H9 (cell line): ENCODE results near the gene PKIB. TPM values are rescaled to one million over a fixed set of nuclear protein-coding genes. Genes with fewer than 3 reads are reported as not detected.

Source experiments
- DNase-seq: peaks from one replicate; pipeline ENCODE4 v3.0.0-alpha.2; 2017
- H2AFZ ChIP-seq: one replicate; pipeline ENCODE4 v1.6.1; 2013; ENCODE audit warnings: mild to moderate bottlenecking, low read length, control low read depth, moderate library complexity
- H2AK5ac ChIP-seq: 2 replicates; pipeline ENCODE4 v1.6.1; 2013; ENCODE audit warnings: low read length, control low read depth, mixed read lengths; ENCODE audit not compliant: insufficient read length
- H2BK120ac ChIP-seq: one replicate; pipeline ENCODE4 v1.6.1; 2013; ENCODE audit warnings: low read depth, mild to moderate bottlenecking, low read length, control low read depth, inconsistent platforms; ENCODE audit not compliant: poor library complexity, severe bottlenecking
- H2BK12ac ChIP-seq: 2 replicates; pipeline ENCODE4 v1.6.1; 2013; ENCODE audit warnings: low read length, control low read depth, mixed read lengths, low read depth; ENCODE audit not compliant: insufficient read length
- H2BK15ac ChIP-seq: 2 replicates; pipeline ENCODE4 v1.6.1; 2013; ENCODE audit warnings: low read depth, low read length, control low read depth
- H2BK20ac ChIP-seq: one replicate; pipeline ENCODE4 v1.6.1; 2013; ENCODE audit warnings: low read depth, mild to moderate bottlenecking, low read length, control low read depth, inconsistent platforms; ENCODE audit not compliant: poor library complexity, severe bottlenecking
- H2BK5ac ChIP-seq: 2 replicates; pipeline ENCODE4 v1.6.1; 2013; ENCODE audit warnings: low read length, control low read depth, mixed read lengths; ENCODE audit not compliant: insufficient read length
- H3K14ac ChIP-seq: 2 replicates; pipeline ENCODE4 v1.6.1; 2013; ENCODE audit warnings: low read length, control low read depth; ENCODE audit not compliant: insufficient read depth
- H3K18ac ChIP-seq: 2 replicates; pipeline ENCODE4 v1.6.1; 2013; ENCODE audit warnings: low read depth, mild to moderate bottlenecking, mixed read lengths, low read length, control low read depth; ENCODE audit not compliant: insufficient read length
- H3K23ac ChIP-seq: 2 replicates; pipeline ENCODE4 v1.6.1; 2013; ENCODE audit warnings: low read length, control low read depth, mixed read lengths, low read depth; ENCODE audit not compliant: insufficient read length
- H3K23me2 ChIP-seq: 2 replicates; pipeline ENCODE4 v1.6.1; 2013; ENCODE audit warnings: low read depth, mild to moderate bottlenecking, mixed read lengths, low read length, control low read depth; ENCODE audit not compliant: insufficient read length, poor library complexity, severe bottlenecking
- H3K27ac ChIP-seq: 2 replicates; pipeline ENCODE4 v1.5.1; 2013; ENCODE audit warnings: low read length, control low read depth, mixed read lengths, low read depth; ENCODE audit not compliant: insufficient read length
- H3K27me3 ChIP-seq: 2 replicates; pipeline ENCODE4 v1.6.1; 2013; ENCODE audit warnings: low read length, control low read depth, inconsistent platforms; ENCODE audit not compliant: insufficient read depth
- H3K4ac ChIP-seq: 2 replicates; pipeline ENCODE4 v1.6.1; 2013; ENCODE audit warnings: low read depth, mild to moderate bottlenecking, control low read depth, inconsistent platforms, low read length, moderate library complexity
- H3K4me1 ChIP-seq: 2 replicates; pipeline ENCODE4 v1.6.1; 2013; ENCODE audit warnings: low read length, control low read depth, inconsistent platforms; ENCODE audit not compliant: insufficient read depth
- H3K4me2 ChIP-seq: 2 replicates; pipeline ENCODE4 v1.6.1; 2013; ENCODE audit warnings: low read length, control low read depth, mixed read lengths; ENCODE audit not compliant: insufficient read length, insufficient read depth
- H3K56ac ChIP-seq: 2 replicates; pipeline ENCODE4 v1.6.1; 2013; ENCODE audit warnings: low read depth, mild to moderate bottlenecking, mixed read lengths, low read length, control low read depth; ENCODE audit not compliant: insufficient read length
- H3K79me1 ChIP-seq: 2 replicates; pipeline ENCODE4 v1.6.1; 2013; ENCODE audit warnings: low read depth, mild to moderate bottlenecking, moderate library complexity, low read length, control low read depth, inconsistent platforms; ENCODE audit not compliant: insufficient read depth, poor library complexity, severe bottlenecking
- H3K79me2 ChIP-seq: 2 replicates; pipeline ENCODE4 v1.6.1; 2013; ENCODE audit warnings: low read length, control low read depth, inconsistent platforms; ENCODE audit not compliant: insufficient read depth
- H3K9ac ChIP-seq: 2 replicates; pipeline ENCODE4 v1.6.1; 2013; ENCODE audit warnings: low read length, control low read depth, mixed read lengths; ENCODE audit not compliant: insufficient read length; ENCODE audit errors: extremely low read depth
- H3K9me3 ChIP-seq: one replicate; pipeline ENCODE4 v1.6.1; 2013; ENCODE audit warnings: low read depth, low read length, inconsistent platforms; ENCODE audit not compliant: control insufficient read depth
- H3T11ph ChIP-seq: one replicate; pipeline ENCODE4 v1.6.1; 2013; ENCODE audit warnings: mild to moderate bottlenecking, low read length, control low read depth, inconsistent platforms
- H4K20me1 ChIP-seq: one replicate; pipeline ENCODE4 v1.6.1; 2013; ENCODE audit not compliant: control insufficient read depth, insufficient read length, insufficient read depth
- H4K5ac ChIP-seq: 2 replicates; pipeline ENCODE4 v1.6.1; 2013; ENCODE audit warnings: low read depth, mild to moderate bottlenecking, mixed read lengths, low read length, control low read depth; ENCODE audit not compliant: insufficient read length
- H4K8ac ChIP-seq: replicated peaks from 2 replicates; pipeline ENCODE4 v1.6.1; 2013; ENCODE audit warnings: low read length, control low read depth, mixed read lengths, low read depth; ENCODE audit not compliant: insufficient read length
- H4K91ac ChIP-seq: 2 replicates; pipeline ENCODE4 v1.6.1; 2013; ENCODE audit warnings: low read depth, mild to moderate bottlenecking, moderate library complexity, mixed read lengths, low read length, control low read depth; ENCODE audit not compliant: insufficient read length
- H3K27ac Mint-ChIP-seq, 3 experiments: 2 replicates in 2 of 3; 3 replicates in 1 of 3; pipeline ENCODE4 v1.8.0; 2020 to 2021; ENCODE audit warnings: mixed read lengths in 3 of 3, mild to moderate bottlenecking in 1 of 3, moderate library complexity in 1 of 3
- H3K27me3 Mint-ChIP-seq: 2 replicates; pipeline ENCODE4 v1.8.0; 2021; ENCODE audit warnings: low read depth, mild to moderate bottlenecking, moderate library complexity, mixed read lengths
- H3K36me3 Mint-ChIP-seq, 3 experiments: 2 replicates in 2 of 3; 3 replicates in 1 of 3; pipeline ENCODE4 v1.8.0; 2020 to 2021; ENCODE audit warnings: low read depth in 3 of 3, mixed read lengths in 3 of 3; ENCODE audit not compliant: insufficient read depth in 1 of 3
- H3K4me1 Mint-ChIP-seq, 2 experiments: 2 replicates each; pipeline ENCODE4 v1.8.0; 2020; ENCODE audit warnings: mixed read lengths in 2 of 2
- H3K4me3 Mint-ChIP-seq, 2 experiments: 2 replicates in 1 of 2; 3 replicates in 1 of 2; pipeline ENCODE4 v1.8.0; 2020 to 2021; ENCODE audit warnings: mild to moderate bottlenecking in 2 of 2, mixed read lengths in 2 of 2, moderate library complexity in 1 of 2
- H3K9me3 Mint-ChIP-seq, 2 experiments: 2 replicates in 1 of 2; 3 replicates in 1 of 2; pipeline ENCODE4 v1.8.0; 2020; ENCODE audit warnings: mild to moderate bottlenecking in 2 of 2, mixed read lengths in 2 of 2, moderate library complexity in 1 of 2
- CTCF ChIP-seq: fragments of 200-600 bp; sonication (generic); conservative IDR thresholded peaks from 3 replicates; pipeline ENCODE4 v1.8.0; 2021; ENCODE audit warnings: antibody characterized with exemption, mild to moderate bottlenecking
- WGBS: extraction: QIAGEN DNeasy Blood & Tissue Kit; methylation state at CpG from one replicate; pipeline ENCODE4 v1.1.7; 2013; ENCODE audit warnings: missing lambda C conversion rate, low lambda C conversion rate, mixed read lengths; ENCODE audit not compliant: insufficient read length; ENCODE audit errors: extremely low coverage; 5-methylcytosine and 5-hydroxymethylcytosine counted together
- total RNA-seq: library from RNA; stranded (reverse); gene quantifications from 2 replicates; pipeline ENCODE4 v1.2.1, GENCODE V29; 2021

Gene PKIB
- total RNA-seq, 1 experiment from 2014 or later, result 46.5 TPM

GRCh38 chr6:122648726-122649125, 38.5 kb downstream of the PKIB start:
- Histone ChIP-seq H2BK15ac (no peak overlapping the region), H4K5ac (no peak overlapping the region), H3K18ac (no peak overlapping the region), H2BK12ac (no peak overlapping the region), H3K4me1 (no peaks in the 10 kb centered on the region; the same call in 1 of the 2 replicates), H3K56ac (no peak overlapping the region), H3K14ac (no peak overlapping the region), H4K20me1 (no peaks in the 10 kb centered on the region), H3K79me1 (no peaks in the 10 kb centered on the region), H2BK20ac (no peak overlapping the region), H3K4ac (no peak overlapping the region), H2AFZ (no peak overlapping the region), H3K27me3 (no peaks in the 10 kb centered on the region), H3K4me2 (no peak overlapping the region), H3K9ac (no peak overlapping the region), H2BK120ac (no peak overlapping the region), H3K27ac (no peak overlapping the region), H2AK5ac (no peak overlapping the region), H4K91ac (no peak overlapping the region), H3K23me2 (no peaks in the 10 kb centered on the region), H3K79me2 (no peaks in the 10 kb centered on the region; the same call in 1 of the 2 replicates), H3K23ac (no peak overlapping the region), H2BK5ac (no peak overlapping the region), H3K9me3 (no peaks in the 10 kb centered on the region), H4K8ac (no peak overlapping the region), H3T11ph (no peak overlapping the region)
- no peak for TF ChIP-seq CTCF
- no CpG with 5 or more reads among the region's 2 CpGs for WGBS
- DNase-seq, result no peak
- Mint-ChIP-seq H3K9me3 (no peaks in the 10 kb centered on the region), H3K4me1 (peaks cover 0 to 6% of the 10 kb centered on the region in 2 experiments; a peak in 2 of 4 replicates), H3K27me3 (no peaks in the 10 kb centered on the region), H3K4me3 (no peak overlapping the region), H3K27ac (no peak overlapping the region), H3K36me3 (0 out of 7 replicates have a peak, but pooled peaks cover 0 to 4% (median 0%) of the 10 kb centered on the region in 3 experiments)
